ENCODE data around the gene ALDH2. TPM values are rescaled to one million over a fixed set of nuclear protein-coding genes. Genes with fewer than 3 reads are reported as not detected.
"Not testable (repeated sequence)": the region's sequence is repeated elsewhere in the genome, so short reads cannot be mapped to it uniquely, and the experiment has no call there.

The ALDH2 gene
- total and polyA plus RNA-seq, 2 donors (not counting 1 experiment from before 2014, with no cell fraction given) = 27.7 to 53.7 TPM

- no peak overlapping the region for H3K4me3 ChIP-seq (replicated peaks in 1 of 4; ENCODE audit: control extremely low read depth in 1 of 4, insufficient read depth in 1 of 4, low read depth in 3 of 4, low read length in 4 of 4)
- H3K36me3 ChIP-seq (ENCODE audit: control insufficient read depth, insufficient read depth, low read length) = no peaks in the 10 kb centered on the region
- no peak for TF ChIP-seq EZH2 (IDR thresholded peaks at IDR 0.05; ENCODE audit: low read length, missing control alignments)
- no peak for TF ChIP-seq CTCF (conservative IDR thresholded peaks at IDR 0.05 in 1 of 2, IDR thresholded peaks at IDR 0.05 in 1 of 2; ENCODE audit: low read depth in 1 of 2, low read length in 2 of 2)
- H3K9ac ChIP-seq (ENCODE audit: insufficient read depth, low read length) = no peak overlapping the region
- peaks cover 3% of the 10 kb centered on the region for H3K4me1 ChIP-seq (ENCODE audit: control insufficient read depth, extremely low read depth, insufficient read depth, low read length)
- DNase-seq (ENCODE audit: low read depth in 2 of 2) = no peak
- no peaks in the 10 kb centered on the region for H3K27me3 ChIP-seq (ENCODE audit: control insufficient read depth, insufficient read depth, low read length)
- H3K27ac ChIP-seq (ENCODE audit: insufficient read depth, low read length) = no peak overlapping the region
- H3K9me3 ChIP-seq (ENCODE audit: control insufficient read depth, insufficient read depth, low read depth, low read length) = no peaks in the 10 kb centered on the region
- H3K4me2 ChIP-seq (ENCODE audit: extremely low read depth, insufficient read depth, low read length) = no peak overlapping the region
- no peak overlapping the region for H2AFZ ChIP-seq (ENCODE audit: low read length)
- no peaks in the 10 kb centered on the region for H4K20me1 ChIP-seq (ENCODE audit: control insufficient read depth, extremely low read depth, insufficient read depth, low read length)
- H3K79me2 ChIP-seq (ENCODE audit: control insufficient read depth, insufficient read depth, low read length) = no peaks in the 10 kb centered on the region
Observed at GRCh38 chr12:111759991-111760390, 6.7 kb upstream of the ALDH2 start.

- Histone ChIP-seq H3K9ac (ENCODE audit: insufficient read depth, low read length) (no peak overlapping the region), H3K27ac (ENCODE audit: insufficient read depth, low read length) (no peak overlapping the region), H3K4me1 (ENCODE audit: control insufficient read depth, extremely low read depth, insufficient read depth, low read length) (peaks cover 3% of the 10 kb centered on the region), H3K27me3 (ENCODE audit: control insufficient read depth, insufficient read depth, low read length) (no peaks in the 10 kb centered on the region), H4K20me1 (ENCODE audit: control insufficient read depth, extremely low read depth, insufficient read depth, low read length) (no peaks in the 10 kb centered on the region), H3K4me3 (replicated peaks in 1 of 4; ENCODE audit: control extremely low read depth in 1 of 4, insufficient read depth in 1 of 4, low read depth in 3 of 4, low read length in 4 of 4) (no peak overlapping the region), H3K9me3 (ENCODE audit: control insufficient read depth, insufficient read depth, low read depth, low read length) (no peaks in the 10 kb centered on the region), H2AFZ (ENCODE audit: low read length) (no peak overlapping the region), H3K4me2 (ENCODE audit: extremely low read depth, insufficient read depth, low read length) (no peak overlapping the region), H3K79me2 (ENCODE audit: control insufficient read depth, insufficient read depth, low read length) (no peaks in the 10 kb centered on the region), H3K36me3 (ENCODE audit: control insufficient read depth, insufficient read depth, low read length) (no peaks in the 10 kb centered on the region)
- TF ChIP-seq EZH2 (IDR thresholded peaks at IDR 0.05; ENCODE audit: low read length, missing control alignments) (no peak), CTCF (conservative IDR thresholded peaks at IDR 0.05 in 1 of 2, IDR thresholded peaks at IDR 0.05 in 1 of 2; ENCODE audit: low read depth in 1 of 2, low read length in 2 of 2) (no peak)
- DNase-seq (ENCODE audit: low read depth in 2 of 2) = no peak
Observed at GRCh38 chr12:111761099-111761498, 5.6 kb upstream of the ALDH2 start.

GRCh38 chr12:111761706-111762105, 5.0 kb upstream of the ALDH2 start:
- Histone ChIP-seq H2AFZ (ENCODE audit: low read length) (no peak overlapping the region), H3K36me3 (ENCODE audit: control insufficient read depth, insufficient read depth, low read length) (no peaks in the 10 kb centered on the region), H3K4me2 (ENCODE audit: extremely low read depth, insufficient read depth, low read length) (no peak overlapping the region), H3K9me3 (ENCODE audit: control insufficient read depth, insufficient read depth, low read depth, low read length) (no peaks in the 10 kb centered on the region), H3K4me1 (ENCODE audit: control insufficient read depth, extremely low read depth, insufficient read depth, low read length) (peaks cover 6% of the 10 kb centered on the region), H3K9ac (ENCODE audit: insufficient read depth, low read length) (no peak overlapping the region), H3K79me2 (ENCODE audit: control insufficient read depth, insufficient read depth, low read length) (no peaks in the 10 kb centered on the region), H3K4me3 (replicated peaks in 1 of 4; ENCODE audit: control extremely low read depth in 1 of 4, insufficient read depth in 1 of 4, low read depth in 3 of 4, low read length in 4 of 4) (no peak overlapping the region), H3K27me3 (ENCODE audit: control insufficient read depth, insufficient read depth, low read length) (no peaks in the 10 kb centered on the region), H4K20me1 (ENCODE audit: control insufficient read depth, extremely low read depth, insufficient read depth, low read length) (no peaks in the 10 kb centered on the region), H3K27ac (ENCODE audit: insufficient read depth, low read length) (no peak overlapping the region)
- TF ChIP-seq CTCF (conservative IDR thresholded peaks at IDR 0.05 in 1 of 2, IDR thresholded peaks at IDR 0.05 in 1 of 2; ENCODE audit: low read depth in 1 of 2, low read length in 2 of 2) = no peak
- no peak for DNase-seq (ENCODE audit: low read depth in 2 of 2)

- not testable (repeated sequence) for H3K27me3 ChIP-seq (ENCODE audit: control insufficient read depth, insufficient read depth, low read length); H2AFZ ChIP-seq (ENCODE audit: low read length); H3K36me3 ChIP-seq (ENCODE audit: control insufficient read depth, insufficient read depth, low read length); H3K9me3 ChIP-seq (ENCODE audit: control insufficient read depth, insufficient read depth, low read depth, low read length); H4K20me1 ChIP-seq (ENCODE audit: control insufficient read depth, extremely low read depth, insufficient read depth, low read length); H3K27ac ChIP-seq (ENCODE audit: insufficient read depth, low read length); H3K9ac ChIP-seq (ENCODE audit: insufficient read depth, low read length); DNase-seq (ENCODE audit: low read depth in 2 of 2); H3K4me2 ChIP-seq (ENCODE audit: extremely low read depth, insufficient read depth, low read length); H3K4me3 ChIP-seq (replicated peaks in 1 of 4; ENCODE audit: control extremely low read depth in 1 of 4, insufficient read depth in 1 of 4, low read depth in 3 of 4, low read length in 4 of 4); H3K4me1 ChIP-seq (ENCODE audit: control insufficient read depth, extremely low read depth, insufficient read depth, low read length); H3K79me2 ChIP-seq (ENCODE audit: control insufficient read depth, insufficient read depth, low read length)
Observed at GRCh38 chr12:111763552-111763951, 3.2 kb upstream of the ALDH2 start.
